GM18499 (cell line): ENCODE measurements around the gene PLXNA1.

Experiments
- ATAC-seq: cut with Tn5 transposase; IDR thresholded peaks from one replicate; pipeline ENCODE4 v1.9.1; 2021; ENCODE audit warnings: moderate number of reproducible peaks; ENCODE audit not compliant: insufficient read depth, unreplicated experiment

The PLXNA1 gene

DNA sequence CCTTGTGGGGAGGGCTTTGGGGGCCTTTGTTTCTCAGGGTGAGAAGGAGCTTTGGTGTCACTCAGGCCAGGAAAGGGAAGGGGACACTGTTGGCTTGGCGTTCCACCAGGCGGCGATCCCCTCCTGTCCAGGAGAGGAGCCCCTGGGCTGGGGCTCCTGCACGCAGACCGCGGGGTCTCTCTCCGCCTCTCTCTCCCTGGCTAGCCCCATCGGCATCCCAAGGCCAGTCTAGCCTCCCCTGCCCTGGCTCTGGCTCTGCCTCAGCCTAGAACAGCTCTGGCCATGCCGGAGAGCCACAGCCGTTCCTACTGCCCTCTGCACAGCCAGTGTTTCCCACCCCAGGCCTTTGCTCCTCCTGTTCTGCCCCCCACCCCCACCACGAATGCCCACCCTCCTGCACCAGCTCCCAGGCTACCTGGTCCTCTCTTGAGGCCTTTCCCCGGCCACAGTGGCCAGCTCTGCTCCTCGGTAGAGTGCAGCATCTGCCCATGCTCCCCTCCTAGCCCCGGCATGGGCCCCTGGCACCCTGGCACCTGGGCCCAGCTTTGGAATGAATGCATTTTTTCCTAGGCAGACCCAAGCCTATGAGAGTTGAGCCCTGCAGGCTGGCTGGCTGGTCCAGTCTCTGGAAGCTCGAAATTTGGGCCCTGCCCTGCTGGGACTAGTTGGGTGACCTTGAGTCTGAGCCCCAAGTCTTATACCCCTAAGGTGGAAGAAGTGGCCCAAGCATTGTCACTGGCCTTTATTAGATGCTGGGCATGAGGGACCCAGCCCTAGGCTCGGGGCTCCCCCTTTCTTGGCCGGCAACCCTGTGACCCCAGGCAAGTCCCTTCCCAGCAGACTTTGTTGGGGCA is 2.4 kb downstream of the PLXNA1 start:
- ATAC-seq = no peak

DNA sequence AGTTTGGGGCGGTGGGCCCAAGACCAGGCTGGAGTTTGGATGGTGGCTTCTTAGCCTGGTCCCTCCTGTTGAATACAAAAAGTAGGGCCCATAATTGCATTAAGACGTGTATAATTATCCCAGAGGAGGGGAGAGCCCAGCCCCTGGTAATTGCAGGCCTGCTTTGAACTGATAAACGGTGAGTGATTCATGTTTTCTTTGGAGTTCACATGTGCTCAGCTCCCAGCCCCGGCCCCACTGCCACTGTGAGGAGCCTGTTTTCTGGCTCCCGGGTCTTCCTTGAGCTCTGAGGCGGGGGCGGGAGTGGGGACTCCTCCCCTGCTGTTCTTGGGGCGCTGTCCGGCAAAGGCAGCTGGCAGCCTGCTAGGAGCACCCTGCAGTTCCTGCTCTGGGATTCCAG is 3.1 kb downstream of the PLXNA1 start:
- no peak for ATAC-seq

DNA sequence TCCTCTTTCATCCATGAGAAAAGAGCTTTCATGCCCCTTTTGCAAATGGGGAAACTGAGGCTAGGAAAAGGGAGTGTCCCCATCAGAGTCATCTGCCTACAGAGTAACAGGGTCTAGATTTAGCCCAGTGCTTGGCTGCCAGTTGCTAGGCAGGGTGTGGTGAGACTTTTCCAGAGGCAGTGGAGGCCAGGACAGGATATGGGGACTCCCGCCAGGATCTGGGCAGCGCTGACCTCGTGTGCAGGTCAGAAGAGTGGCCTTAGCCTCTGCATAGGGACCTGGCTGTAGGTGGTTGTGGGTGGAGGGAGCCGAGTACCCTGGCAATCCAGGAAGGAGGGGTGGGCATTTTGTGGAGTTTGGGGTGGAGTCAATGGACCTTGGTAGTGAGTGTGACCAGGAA is 4.2 kb downstream of the PLXNA1 start:
- ATAC-seq = no peak

DNA sequence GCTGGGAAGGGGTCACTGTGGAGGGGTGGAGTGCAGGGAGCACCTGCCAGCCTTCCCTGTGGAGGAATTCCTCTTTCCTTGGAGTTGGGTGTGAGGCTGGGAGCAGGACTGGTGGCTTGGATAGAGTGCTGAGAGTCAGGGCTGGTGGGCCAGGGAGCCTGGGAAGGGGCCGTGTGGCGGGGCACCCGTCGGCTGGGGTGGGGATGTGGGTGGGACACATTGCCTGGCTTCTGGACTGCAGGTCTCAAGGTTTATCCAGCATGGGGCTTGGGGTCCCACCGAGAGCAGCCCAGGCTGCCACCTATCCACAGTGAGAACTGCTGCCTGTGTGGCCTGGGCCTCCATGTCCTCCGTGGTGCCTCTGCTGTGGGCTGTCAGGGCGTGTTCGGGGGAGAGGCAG is 4.7 kb downstream of the PLXNA1 start:
- no peak for ATAC-seq

DNA sequence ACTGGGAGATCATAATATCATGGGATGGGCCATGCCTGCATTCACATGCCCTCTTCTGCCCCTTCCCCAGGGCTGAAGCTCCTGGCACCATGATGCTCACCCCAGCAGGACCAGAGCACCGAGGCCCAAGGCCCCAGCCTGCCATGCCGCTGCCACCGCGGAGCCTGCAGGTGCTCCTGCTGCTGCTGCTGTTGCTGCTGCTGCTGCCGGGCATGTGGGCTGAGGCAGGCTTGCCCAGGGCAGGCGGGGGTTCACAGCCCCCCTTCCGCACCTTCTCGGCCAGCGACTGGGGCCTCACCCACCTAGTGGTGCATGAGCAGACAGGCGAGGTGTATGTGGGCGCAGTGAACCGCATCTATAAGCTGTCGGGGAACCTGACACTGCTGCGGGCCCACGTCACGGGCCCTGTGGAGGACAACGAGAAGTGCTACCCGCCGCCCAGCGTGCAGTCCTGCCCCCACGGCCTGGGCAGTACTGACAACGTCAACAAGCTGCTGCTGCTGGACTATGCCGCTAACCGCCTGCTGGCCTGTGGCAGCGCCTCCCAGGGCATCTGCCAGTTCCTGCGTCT is 5.6 kb downstream of the PLXNA1 start:
- no peak for ATAC-seq

DNA sequence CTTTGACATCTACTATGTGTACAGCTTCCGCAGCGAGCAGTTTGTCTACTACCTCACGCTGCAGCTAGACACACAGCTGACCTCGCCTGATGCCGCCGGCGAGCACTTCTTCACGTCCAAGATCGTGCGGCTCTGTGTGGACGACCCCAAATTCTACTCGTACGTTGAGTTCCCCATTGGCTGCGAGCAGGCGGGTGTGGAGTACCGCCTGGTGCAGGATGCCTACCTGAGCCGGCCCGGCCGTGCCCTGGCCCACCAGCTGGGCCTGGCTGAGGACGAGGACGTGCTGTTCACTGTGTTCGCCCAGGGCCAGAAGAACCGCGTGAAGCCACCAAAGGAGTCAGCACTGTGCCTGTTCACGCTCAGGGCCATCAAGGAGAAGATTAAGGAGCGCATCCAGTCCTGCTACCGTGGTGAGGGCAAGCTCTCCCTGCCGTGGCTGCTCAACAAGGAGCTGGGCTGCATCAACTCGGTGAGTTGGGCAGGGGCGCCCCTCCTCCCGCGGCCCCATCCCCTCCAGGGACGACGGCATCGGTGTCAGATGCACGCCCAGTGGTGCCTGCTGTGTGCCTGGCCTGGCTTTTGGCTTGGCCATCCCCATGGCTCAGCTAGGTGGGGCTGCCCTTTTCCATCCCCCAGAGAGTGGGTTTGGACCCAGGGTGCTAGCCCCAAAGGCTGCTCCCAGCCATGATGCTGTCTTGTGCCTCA is 6.6 kb downstream of the PLXNA1 start:
- ATAC-seq = no peak

DNA sequence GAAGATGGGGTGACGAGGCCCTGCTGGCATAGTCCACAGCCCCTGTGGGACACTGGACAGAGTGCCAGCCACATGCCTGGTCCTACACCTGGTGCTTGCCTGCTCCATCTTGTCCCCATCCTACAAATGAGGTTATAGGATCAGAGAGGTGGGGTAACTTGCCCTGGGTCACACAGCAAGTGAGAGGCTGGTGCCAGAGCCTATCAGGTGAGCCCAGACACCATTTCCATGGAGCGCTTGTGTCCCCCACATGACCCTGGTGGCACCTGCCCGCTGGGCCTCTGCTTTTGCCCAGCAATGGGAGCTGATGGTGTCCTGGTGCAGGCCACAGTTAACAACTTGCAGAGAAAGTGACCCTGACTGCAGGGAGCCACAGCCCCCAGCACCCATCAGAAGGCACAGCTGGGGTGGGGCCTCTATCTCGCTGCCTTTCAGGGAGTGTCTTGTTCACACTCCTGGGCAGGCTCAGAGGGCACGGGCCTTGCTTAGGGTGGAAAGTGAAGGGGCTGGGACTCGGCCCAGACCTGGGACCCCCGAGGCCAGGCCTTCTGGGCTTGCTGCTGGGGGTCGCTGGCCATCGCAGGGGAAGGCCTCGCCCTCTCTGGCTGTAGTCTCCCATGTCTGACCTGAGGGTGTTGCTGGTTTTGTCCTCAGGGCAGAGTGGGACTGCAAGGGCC is 7.2 kb downstream of the PLXNA1 start:
- no peak for ATAC-seq

DNA sequence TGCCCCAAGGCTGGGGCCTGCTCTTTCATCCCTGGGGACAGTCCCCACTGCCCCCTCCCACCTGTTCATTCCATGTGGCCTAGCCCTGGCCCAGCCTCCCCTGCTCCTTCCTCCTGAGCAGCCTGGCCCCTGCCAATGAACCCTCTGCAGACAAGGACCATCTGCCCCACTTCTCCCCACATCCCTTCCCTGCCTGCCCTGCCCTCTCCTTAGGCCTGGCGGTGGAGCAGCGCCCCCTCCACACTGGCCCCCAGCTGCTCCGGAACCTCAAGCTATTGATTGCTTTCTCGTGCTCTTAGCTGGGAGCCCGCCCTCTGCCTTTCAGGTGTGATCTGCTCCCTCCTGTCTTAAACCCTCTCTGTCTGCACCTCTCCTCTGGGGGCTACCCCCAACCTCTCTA is 8.0 kb downstream of the PLXNA1 start:
- no peak for ATAC-seq

DNA sequence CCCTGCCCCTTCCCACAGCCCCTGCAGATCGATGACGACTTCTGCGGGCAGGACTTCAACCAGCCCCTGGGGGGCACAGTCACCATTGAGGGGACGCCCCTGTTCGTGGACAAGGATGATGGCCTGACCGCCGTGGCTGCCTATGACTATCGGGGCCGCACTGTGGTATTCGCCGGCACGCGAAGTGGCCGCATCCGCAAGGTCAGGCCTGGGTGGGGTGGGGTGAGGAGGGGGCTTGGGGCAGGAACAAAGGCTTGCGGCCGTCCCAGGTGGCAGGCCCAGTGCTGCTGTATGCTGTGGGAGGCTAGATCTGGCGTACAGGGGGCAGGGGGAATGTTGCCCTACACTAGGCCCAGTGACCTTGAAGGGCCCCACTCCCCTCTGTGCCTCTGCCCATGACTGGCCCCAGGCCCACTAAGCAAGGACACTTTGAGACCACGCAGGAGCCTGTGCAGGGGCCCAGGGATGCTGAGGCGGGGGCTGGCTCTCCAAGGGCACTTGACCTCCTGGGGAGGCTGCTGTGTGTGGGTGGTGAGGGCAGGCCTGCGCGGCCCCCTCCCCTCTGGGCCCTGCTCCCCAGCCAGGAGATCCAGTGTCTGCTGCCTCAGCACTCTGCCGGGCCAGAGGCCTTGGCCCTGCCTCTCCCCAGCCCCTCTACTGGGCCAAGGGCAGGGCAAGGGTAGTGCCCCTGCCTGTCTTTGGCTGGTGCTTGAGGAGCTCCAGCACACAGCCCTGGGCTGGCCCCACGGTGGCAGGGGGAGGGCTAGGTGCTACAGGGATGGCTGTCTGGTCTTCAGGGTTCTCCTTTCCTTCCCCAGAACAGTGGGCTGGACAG is 8.7 kb downstream of the PLXNA1 start:
- no peak for ATAC-seq

DNA sequence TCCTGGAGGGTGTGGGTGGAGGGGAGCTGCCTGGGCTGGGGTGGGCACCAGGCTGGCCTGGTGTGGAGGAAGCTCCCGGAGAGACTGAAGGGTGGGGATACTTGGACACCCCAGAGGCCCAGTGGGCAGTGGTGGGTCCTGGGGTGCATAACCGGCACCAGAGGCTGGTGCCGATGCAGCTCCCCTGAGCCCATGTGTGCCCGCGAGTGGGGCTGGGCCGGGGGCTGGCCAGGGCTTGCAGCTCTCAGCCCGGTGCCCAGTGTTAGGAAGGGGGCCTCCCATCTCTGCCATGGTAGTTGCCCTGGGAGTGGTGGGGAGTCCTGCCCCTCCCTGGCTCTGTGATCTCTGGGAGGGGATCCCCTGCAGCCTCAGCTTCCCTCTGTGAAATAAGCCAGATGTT is 9.3 kb downstream of the PLXNA1 start:
- ATAC-seq = no peak

DNA sequence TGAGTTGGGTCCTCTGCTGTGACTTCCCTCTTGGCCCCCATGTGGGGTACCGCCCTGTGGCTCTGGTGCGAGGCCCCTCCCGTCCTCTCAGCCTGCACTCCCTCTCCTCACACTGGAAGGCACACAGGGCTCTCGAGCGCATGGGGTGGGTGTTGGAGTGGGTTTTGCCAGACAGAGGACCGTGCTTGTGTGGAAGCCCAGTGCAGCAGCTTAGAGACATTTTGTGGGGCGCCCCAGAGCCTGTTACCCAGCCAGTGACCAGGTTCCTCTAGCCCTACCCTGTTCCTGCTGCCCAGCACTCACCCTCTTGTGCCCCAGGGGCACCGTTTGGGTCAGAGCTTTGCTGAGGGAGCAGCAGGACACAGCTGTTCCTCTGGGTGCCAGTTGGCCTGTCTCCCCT is 9.9 kb downstream of the PLXNA1 start:
- ATAC-seq = no peak

DNA sequence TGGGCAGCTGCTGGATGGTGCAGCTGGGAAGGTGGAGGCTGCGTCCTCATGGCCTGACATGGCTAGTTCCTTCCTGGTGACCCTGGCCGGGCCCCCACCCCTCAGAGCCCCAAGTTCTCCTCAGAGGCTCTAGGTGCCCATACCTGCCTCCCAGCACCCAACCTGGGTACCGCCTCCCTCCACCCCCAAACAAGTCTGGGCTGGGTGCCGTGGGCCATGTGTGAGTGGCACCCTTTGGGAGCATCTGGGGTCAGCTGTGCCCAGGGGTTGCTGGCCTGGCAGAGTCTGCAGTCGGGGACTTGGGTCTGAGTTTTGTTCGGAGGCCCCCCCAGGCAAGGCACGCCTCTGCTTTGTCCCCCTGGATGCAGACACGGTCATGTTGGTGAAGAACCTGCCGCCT is 10.5 kb downstream of the PLXNA1 start:
- no peak for ATAC-seq

DNA sequence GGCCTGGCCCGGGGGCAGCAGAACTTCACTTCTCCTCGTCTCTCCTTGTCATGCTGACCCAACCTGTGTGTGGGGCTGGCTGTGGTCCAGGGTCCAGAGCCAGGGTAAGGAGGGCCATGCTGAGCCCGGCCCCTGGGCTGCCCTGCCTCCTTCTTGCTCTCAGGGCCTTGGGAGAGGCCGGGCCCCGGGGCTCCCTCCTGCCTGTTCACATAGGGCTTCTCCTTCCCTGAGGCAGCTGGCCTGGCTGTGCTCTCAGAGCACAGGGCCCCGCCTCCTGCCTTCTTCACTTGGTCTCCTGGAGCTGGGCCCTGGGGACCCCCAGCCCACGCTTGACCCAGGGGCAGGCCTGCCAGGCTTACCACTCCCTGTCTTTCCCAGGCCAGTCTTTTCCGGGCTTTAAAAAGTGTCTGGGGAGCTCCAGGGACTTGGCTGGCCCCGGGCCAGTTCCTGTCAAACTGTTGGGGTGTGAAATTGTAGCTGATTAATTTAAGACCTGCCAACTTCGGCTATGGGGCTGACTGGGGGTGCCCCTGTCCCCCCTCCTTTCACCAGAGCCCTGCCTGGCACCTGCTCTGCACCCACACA is 11.8 kb downstream of the PLXNA1 start:
- no peak for ATAC-seq

DNA sequence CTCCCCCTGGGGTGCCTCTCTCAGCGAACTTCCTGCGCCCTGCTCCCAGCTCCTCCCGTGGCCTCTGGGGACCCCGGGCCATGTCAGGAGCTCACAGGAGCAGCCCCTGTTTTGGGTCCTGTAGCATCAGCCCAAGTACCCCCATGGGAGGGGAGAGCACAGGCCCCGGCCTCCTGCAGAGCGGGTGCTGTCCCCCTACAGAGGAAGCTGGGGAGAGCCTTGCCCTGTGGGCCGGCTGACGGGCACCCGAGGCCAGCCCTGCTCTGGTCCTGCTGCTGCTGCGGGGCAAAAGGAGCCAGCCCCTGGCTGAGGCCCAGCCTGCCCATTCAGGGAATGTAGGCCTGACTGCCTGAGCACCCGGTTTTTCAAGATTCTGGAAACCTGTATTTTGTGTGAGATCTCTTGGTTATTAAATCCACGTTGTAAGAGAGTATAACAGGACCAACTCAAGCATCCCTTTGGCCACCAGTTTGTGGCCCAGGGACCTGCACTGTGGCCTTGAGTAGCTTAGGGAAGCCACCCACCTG is 12.4 kb downstream of the PLXNA1 start:
- ATAC-seq = no peak

DNA sequence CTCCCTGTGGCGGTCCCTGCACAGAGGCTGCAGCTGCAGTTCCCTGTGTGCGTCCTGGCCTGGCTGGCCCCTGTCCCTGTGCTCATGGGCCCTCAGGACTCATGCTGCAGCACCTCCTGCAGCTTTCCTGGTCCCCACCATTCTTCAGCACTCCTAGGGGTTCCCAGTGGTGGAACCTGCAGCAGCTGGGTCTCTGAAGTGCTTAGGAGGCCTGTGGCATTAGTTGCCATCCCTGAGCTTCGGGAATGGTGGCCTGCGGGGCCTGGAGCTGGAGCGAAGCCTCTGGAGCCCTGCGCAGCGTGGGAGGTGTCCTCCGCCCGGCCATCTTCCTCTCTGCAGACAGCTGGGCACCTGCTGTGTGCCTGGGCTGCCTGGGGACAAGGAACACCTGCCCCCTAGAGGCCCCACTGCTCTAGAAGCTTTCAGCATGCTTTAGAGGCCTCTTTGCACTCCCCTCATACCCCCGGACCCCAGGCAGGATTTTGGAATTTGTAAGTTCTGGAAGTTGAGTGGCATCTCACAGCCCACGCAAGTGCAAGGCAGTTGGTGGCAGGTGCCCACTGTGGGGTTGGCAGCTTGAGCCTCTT is 13.1 kb downstream of the PLXNA1 start:
- no peak for ATAC-seq

DNA sequence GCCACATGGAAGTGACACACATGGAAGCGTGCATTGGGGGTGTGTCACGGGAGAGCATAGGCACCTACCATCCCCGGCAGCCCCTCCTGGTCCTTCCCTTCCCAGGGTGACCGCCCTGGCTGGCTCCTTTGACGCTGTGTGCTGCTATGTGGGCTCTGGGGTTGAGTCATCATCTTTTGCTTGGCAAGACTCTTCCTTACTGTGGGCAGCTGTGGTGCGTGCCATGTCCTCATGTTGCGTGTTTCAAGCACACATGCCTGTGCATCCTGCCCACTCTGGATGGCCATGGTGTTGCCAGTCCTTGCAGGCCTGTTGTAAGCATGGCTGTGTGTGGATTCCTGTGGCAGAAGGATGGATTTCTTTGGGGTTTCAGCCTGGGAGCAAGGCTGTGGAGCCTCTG is 14.0 kb downstream of the PLXNA1 start:
- ATAC-seq = no peak

DNA sequence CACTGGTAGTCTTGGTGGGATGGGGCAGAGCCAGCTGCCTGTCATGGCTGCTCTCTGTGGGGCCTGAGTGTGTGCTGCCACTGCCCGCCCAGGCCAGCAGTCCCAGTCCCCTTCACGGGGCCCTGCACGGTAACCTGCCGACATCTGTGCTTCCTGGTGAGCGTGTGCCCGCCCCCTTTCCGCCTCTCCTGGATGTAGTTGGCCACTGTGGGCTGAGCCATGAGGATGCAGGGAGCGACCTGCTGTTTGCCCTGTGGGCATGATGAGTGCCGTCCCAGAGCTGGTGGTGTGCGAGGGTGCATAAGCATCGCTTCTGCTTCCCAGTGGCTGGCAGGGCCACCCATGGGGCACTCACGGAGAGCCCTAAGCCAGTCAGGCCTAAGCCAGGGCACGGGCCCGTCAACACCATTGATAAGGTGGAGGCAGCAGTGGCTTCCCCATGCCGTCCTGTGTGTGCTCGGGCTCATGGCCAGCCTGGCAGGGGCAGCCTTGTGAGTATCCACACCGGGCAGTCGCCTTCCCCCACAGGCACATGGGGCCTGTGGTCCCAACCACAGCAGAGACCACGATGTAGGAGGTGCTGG is 14.6 kb downstream of the PLXNA1 start:
- no peak for ATAC-seq

DNA sequence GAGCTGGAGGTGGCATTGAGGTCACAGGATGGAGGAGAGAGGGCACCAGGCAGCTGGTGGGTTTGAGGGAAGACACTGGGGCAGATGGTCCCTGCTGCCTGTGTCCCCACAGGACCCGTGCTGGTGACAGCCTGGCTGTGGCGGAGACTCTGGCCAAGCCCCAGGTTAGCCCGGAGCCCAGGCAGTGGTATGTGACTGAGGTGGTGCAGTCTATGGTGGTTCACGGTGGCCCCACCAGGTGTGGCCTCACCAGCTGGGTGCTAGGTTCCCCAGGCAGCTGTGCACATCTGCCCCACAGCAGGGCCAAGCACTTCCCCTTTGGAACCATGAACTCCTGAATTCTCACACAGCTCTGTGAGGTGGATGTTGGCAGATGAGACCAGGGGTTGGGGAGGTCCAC is 15.4 kb downstream of the PLXNA1 start:
- ATAC-seq = no peak

DNA sequence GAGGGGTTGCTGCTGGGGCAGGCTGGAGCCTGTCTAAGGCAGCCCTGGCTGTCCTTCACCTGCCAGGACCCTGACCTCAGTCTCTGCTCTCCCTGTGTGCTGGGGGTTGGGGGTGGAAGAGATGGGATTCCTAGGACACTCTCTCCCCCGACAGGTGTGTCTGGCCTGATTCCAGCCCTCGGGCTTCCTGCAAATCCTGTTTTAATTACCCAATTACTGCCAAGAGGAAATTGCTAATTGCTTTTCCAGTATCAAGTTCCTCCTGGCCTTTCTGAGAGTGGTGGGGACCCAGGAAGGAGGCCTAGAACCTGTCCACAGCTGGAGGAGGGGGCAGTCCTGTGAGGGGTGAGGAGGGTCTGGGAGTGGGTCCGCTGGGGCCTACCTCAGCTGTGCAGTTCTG is 15.8 kb downstream of the PLXNA1 start:
- no peak for ATAC-seq
